ENCODE results near the gene PDCD6IP.

DNA sequence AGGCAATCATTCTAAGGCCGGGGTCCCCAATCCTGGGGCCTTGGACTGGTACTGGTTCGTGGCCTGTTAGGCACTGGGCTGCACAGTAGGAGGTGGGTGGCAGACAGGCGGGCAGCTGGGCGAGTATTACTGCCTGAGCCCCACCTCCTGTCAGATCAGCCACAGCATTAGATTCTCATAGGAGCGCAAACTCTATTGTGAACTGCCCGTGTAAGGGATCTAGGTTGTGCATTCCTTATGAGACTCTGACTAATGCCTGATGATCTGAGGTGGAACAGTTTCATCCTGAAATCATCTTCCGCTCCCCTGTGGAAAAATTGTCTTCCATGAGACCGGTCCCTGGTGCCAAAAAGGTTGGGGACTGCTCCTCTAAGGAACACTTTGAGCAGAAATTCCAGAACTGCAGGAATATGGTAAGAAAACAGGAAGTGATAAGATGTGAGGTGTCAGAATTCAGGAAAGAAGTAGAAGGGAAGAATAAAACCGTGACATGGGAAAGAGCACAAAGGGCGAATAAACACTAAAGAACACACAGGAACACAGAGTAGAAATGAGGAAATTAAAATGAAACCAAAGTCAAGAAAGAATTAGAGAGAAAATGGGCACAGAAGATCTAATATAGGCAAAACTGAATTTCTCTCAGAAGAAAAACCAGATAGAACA, 57.6 kb downstream of the PDCD6IP start:
- no peak for TF ChIP-seq POLR2AphosphoS5 (IDR thresholded peaks at IDR 0.05)
- no peak for TF ChIP-seq CTCF (IDR thresholded peaks at IDR 0.05)

Measured in breast epithelium (tissue), 3 donors.